ENCODE results near the gene PDC.
"Not testable (repeated sequence)": the region's sequence is repeated elsewhere in the genome, so short reads cannot be mapped to it uniquely, and the experiment has no call there.

Gene PDC

DNA sequence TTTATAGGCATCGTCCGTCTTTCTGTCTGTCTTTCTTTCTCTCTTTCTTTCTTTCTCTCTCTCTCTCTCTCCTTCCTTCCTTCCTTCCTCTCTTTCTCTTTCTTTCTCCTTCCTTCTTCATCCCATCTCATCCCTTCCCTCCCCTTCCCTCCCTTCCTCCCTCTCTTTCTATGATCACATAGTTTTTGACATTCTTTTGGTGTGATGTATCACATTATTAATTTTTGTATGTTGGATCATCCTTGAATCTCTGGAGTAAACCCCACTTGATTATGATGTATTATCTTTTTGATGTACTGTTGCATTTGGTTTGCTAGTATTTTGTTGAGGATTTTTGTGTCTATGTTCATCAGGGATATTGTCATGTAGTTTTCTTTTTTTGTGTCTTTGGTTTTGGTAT lies 59.5 kb downstream of the PDC start:
- not testable (repeated sequence) for DNase-seq (ENCODE audit: low read depth)

Measured in stimulated activated CD4-positive, alpha-beta T cell treated with anti-CD3 and anti-CD28 coated beads, Interleukin-2, amount 100 ng/mL, for 4 hours (primary cell).